Effector CD8-positive, alpha-beta T cell (primary cell): ENCODE measurements around the gene VTI1B.

Experiments
- DNase-seq: peaks from one replicate; lab custom pipeline; 2025; lab: John Stamatoyannopoulos, UW

VTI1B gene

GRCh38 chr14:67679006-67679405 lies 4.6 kb upstream of the VTI1B start:
- DNase-seq: no peak

GRCh38 chr14:67675219-67675582 lies 769 bp upstream of the VTI1B start:
- no peak for DNase-seq

GRCh38 chr14:67674139-67674479 lies 323 bp downstream of the VTI1B start:
- peak; percentile 49 for DNase-seq

- DNase-seq: no peak
Observed at GRCh38 chr14:67673451-67673850, 981 bp downstream of the VTI1B start.

DNA sequence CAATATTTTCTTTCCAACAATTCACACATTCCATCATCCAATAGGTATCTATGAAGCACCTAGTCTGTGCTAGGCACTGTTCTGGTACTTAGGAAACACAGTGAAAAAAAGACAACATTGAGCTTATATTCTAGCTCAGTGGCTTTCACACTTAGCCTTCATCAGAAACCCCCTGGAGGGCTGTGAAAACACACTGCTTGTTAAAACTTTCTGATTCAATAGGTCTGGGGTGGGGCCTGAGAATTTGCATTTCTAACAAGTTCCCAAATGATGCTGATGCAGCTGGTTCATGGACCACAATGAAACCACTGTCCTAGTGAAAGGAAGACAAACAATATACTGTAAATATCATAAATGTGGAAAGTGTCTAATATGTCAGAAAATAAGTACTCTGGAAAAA lies 5.9 kb downstream of the VTI1B start:
- no peak for DNase-seq

GRCh38 chr14:67666750-67667449 lies 7.5 kb downstream of the VTI1B start:
- no peak for DNase-seq

GRCh38 chr14:67665868-67666267 lies 8.6 kb downstream of the VTI1B start:
- no peak for DNase-seq

DNA sequence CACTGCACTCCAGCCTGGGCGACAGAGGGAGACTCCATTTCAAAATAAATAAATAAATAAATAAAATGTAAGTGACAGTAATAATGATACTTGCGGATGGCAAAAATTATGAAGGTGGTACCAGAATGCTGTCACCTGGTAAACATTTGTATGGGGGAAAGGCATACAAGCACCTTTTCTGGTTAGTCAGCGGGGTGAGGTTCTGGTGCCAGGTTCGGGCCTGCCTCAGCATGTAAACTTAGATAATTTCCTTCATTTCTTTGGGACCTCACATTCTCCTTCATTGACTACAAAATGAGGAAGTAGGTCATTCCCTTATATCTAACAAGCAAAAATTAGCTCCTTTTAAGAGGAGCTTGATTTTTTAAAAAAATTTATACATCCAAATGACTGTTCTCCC lies 10.8 kb downstream of the VTI1B start:
- no peak for DNase-seq

DNA sequence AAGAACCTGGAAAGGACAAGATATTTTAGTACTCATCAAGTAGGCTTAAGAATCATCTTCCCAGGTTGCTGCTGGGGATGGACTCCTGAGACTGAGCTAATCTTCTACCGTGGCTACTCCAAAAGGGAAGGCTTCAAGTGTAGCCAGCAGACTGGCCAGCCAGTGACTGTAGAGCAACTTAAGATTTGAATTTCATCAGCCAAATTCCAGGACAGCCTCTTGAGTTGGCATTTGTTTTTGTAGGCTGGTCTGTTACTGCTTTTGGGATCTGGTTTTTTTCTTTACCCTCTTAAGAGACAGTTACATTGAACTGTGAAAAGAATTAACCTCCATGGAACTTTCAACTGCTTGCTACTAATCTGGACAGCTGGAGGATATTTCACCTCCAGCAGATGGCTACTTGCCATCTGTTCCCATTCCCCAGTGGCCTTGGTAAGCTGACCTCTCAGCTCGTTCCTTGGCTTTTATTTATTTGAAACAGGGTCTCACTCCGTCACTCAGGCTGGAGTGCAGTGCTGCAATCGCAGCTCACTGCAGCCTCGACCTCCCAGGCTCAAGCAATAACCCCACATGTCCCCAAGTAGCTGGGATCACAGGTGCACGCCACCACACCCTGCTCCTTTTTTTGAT lies 20.7 kb downstream of the VTI1B start:
- no peak for DNase-seq

GRCh38 chr14:67652189-67652588 lies 22.2 kb downstream of the VTI1B start:
- DNase-seq: no peak

DNA sequence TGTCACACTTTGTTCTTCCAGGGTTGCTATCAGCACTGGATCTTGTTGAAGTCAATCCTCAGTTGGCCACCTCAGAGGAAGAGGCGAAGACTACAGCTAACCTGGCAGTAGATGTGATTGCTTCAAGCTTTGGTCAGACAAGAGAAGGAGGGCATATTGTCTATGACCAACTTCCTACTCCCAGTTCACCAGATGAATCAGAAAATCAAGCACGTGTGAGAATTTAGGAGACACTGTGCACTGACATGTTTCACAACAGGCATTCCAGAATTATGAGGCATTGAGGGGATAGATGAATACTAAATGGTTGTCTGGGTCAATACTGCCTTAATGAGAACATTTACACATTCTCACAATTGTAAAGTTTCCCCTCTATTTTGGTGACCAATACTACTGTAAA lies 23.7 kb downstream of the VTI1B start:
- DNase-seq: no peak

DNA sequence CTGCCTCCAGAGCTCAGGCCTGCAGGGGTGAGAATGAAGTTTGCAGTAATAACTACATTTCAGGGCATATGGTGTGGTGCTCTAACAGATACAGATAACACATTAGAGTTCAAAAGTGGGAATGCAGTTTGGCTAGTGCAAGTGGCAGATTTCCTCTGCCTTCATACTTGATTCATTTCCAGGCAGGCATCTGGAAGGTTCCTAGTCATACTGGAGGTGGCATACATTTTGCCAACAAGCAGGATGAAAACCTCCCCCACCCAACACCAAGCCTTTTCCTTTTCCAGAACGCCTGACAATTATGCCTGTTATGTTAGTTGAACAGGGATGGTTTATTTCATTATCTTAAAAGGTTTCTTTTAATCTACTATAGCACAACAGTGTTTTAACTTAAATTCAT lies 24.3 kb downstream of the VTI1B start:
- no peak for DNase-seq

DNA sequence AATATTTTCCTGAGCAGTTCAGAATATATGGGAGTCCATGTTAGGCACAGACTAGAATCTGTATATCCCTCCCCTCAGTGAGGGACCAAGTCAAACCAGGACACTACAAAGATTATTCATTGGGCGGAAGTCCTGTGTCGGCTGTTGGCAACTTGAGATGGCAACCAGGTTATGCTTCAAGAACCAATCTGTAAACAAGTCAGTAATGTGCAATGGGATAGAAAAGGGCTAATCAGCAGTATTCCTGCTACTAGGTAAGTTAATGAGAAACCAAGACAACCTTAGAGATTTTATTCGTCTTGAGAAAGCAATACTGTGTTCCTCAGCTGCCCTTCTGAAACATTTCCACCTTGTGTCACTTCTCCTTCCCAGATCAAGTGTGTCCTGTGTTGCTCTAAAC lies 28.3 kb downstream of the VTI1B start:
- DNase-seq: no peak

DNA sequence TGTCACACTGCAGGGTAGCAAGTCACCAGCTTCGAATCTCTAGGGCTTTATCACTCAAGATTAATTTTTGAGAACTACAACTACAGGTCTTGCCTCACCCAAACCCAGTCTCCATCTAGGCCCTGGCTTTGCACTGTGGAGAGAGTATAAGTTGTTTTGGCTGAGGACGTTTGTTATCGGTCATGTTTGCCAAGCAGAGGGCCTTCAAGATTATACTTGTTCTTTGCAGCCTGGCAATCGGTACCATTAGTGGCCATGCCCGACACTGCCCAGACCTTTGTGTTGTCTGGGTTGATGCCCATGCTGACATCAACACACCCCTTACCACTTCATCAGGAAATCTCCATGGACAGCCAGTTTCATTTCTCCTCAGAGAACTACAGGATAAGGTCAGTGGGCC lies 29.0 kb downstream of the VTI1B start:
- no peak for DNase-seq

GRCh38 chr14:67644428-67644827 lies 30.0 kb downstream of the VTI1B start:
- no peak for DNase-seq

DNA sequence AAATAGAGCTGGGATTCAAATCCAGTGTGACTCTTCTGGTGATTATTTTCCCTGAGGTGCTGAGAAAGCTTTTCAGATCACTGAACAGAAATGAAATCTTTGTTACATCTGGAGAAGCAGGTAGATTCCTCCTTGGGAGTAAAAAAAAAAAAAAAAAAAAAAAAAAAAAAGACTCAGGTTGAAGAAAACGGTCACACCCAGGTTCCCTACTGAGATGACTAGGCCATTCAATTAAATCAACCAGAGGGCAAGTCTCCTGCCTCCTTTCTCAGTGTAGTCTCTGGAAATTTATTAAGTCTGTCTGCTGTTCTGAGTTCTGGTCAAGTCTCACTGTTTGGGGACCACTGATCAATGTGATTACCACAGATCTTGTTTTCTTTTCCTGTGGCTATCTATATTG lies 30.7 kb downstream of the VTI1B start:
- no peak for DNase-seq

DNA sequence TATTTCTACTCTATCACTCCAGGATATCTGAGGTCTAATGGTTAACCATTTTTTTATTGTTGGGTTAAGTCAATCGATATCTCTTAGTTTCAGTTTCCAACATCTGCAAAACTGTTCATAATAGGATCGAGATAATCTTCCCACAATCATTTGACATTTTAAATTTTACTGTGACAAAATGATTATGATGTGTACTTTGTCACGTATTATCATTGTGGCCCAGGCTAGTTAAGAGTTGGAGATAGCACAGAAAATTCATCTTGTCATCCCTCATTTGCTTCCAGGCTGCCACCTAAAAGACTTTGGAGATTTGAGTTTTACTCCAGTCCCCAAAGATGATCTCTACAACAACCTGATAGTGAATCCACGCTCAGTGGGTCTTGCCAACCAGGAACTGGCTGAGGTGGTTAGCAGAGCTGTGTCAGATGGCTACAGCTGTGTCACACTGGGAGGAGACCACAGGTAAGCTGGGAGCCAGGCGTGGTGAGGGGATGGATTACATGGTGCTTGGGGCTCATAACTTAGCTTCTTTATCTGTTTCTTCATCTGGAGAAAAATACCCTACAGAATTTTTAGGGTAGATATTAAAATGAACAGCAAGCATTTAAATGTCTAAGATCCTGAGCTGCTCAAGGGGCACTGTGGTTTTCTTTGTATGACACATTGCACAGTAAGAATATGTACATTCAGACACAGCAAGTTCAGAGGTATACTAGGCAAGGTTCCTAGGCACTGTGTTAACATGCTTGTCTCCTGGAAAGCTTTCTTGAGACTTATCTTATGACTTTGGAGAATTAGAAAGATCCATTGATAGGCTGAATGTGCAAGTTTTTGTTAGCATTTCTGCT lies 32.3 kb downstream of the VTI1B start:
- no peak for DNase-seq

DNA sequence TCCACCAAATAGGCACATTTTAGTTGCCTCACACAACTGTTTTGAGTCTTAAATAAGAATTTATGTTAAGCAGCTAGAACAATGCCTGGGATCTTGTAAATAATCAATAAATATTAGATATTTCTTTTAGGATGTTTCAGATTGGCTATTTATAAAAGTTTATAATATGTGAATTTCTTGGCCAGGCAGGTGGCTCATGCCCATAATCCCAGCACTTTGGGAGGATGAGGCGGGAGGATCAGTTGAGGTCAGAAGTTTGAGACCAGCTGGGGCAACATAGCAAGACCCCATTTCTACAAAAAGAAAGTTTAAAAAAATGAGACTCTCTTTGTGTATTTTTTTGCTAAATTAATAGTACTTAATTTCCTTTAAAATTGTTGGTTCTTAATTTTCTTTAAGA lies 33.0 kb downstream of the VTI1B start:
- no peak for DNase-seq

GRCh38 chr14:67638642-67639041 lies 35.8 kb downstream of the VTI1B start:
- DNase-seq: no peak

DNA sequence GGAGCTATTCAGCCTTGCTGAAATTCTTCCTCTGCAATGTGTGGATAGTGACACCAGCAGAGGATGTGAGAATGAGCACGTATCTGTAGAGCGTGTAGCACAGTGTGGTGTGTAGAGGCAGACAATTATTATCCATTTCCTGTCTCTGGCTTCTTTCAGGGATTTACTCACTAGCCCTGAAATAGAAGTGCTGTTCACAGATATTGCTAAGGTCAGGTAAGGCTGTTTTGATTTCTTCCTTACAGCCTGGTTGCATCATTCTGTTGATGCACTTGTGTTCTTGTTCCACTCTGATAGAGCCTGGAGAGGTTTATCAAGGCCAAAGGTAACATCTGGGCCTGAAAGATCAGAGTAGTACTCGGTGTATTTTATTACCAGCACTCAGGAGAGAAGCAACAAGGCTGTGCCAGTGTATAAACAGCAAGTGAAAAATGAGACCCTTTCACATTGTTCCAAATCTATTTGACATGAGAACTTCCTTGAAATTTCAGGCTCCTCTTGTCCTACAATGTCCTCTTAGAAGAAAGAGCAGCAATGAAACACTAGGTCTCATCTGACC lies 38.0 kb downstream of the VTI1B start:
- DNase-seq: no peak

DNA sequence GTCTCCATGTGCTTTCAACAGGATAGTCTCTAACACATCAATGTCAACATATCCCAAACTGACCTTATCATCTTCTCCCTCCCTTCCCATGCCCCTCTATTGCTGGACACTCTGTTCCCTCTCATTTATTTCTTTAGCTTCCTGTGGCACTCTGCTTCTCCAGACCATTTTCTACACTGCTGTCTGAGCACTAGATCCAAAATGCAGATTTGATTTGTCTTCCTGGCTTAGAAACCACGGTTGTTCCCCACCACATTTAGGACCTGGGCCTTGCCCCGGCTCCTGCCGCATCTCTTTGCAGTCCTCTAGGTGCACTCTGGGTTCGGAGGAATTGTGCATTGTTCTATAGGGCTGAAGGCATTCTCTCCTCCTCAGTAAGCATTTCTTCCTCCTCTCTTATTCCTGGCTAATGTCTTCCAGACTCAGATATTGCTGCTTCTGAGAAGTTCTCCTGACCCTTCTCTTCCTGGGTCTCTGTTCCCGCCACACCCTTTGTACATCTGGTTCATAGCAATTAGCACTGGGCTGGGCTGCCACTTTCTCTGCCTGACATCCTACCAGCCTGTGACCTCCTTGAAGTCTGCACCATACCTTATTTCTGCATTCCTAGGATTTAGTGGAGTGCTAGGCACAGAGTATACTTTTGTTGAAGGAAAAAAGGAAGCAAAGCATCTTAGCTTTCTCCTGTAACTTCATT lies 40.8 kb downstream of the VTI1B start:
- no peak for DNase-seq

- DNase-seq: no peak
Observed at GRCh38 chr14:67630938-67631337, 43.5 kb downstream of the VTI1B start.
